WTC11 (cell line): ENCODE measurements around the gene TBC1D24. TPM values are rescaled to one million over a fixed set of nuclear protein-coding genes. Genes with fewer than 3 reads are reported as not detected.

Source experiments
- ATF1 ChIP-seq: sonication (generic); formaldehyde crosslinking; IDR thresholded peaks from 2 replicates; pipeline ENCODE4 v1.8.1; 2023; ENCODE audit warnings: mild to moderate bottlenecking, moderate library complexity, missing genetic modification reagents
- CREB1 ChIP-seq: sonication (generic); formaldehyde crosslinking; IDR thresholded peaks from 2 replicates; pipeline ENCODE4 v1.8.0; 2023; ENCODE audit warnings: mild to moderate bottlenecking, missing genetic modification reagents
- CTCF ChIP-seq: fragments of 200-600 bp; IDR thresholded peaks from 2 replicates; pipeline ENCODE4 v1.8.0; 2022; ENCODE audit warnings: antibody characterized with exemption
- ESRRA ChIP-seq: sonication (generic); formaldehyde crosslinking; IDR thresholded peaks from 2 replicates; pipeline ENCODE4 v1.8.1; 2022; ENCODE audit warnings: mild to moderate bottlenecking, missing genetic modification reagents, borderline replicate concordance
- FOXP1 ChIP-seq: sonication (generic); formaldehyde crosslinking; IDR thresholded peaks from 2 replicates; pipeline ENCODE4 v1.8.0; 2022; ENCODE audit warnings: missing genetic modification reagents, mild to moderate bottlenecking, moderate library complexity, borderline replicate concordance
- FOXP4 ChIP-seq: sonication (generic); formaldehyde crosslinking; IDR thresholded peaks from 2 replicates; pipeline ENCODE4 v1.8.0; 2022; ENCODE audit warnings: mild to moderate bottlenecking, missing genetic modification reagents
- GTF2I ChIP-seq: fragments of 250-450 bp; sonication (Bioruptor Pico); conservative IDR thresholded peaks from 2 replicates; pipeline ENCODE4 v1.4.0; 2021; ENCODE audit warnings: mild to moderate bottlenecking
- IRF1 ChIP-seq: sonication (generic); formaldehyde crosslinking; IDR thresholded peaks from 2 replicates; pipeline ENCODE4 v1.8.0; 2023; ENCODE audit warnings: missing genetic modification reagents
- MXD4 ChIP-seq: fragments of 250-450 bp; sonication (Bioruptor Pico); IDR thresholded peaks from 2 replicates; pipeline ENCODE4 v1.8.0; 2021; ENCODE audit warnings: mild to moderate bottlenecking, moderate library complexity, borderline replicate concordance
- NR3C1 ChIP-seq: sonication (generic); formaldehyde crosslinking; conservative IDR thresholded peaks from 2 replicates; pipeline ENCODE4 v1.8.1; 2023; ENCODE audit warnings: low read depth, mild to moderate bottlenecking, missing genetic modification reagents
- PREB ChIP-seq: sonication (generic); formaldehyde crosslinking; IDR thresholded peaks from 2 replicates; pipeline ENCODE4 v1.8.1; 2022; ENCODE audit warnings: mild to moderate bottlenecking, missing genetic modification reagents, moderate library complexity, borderline replicate concordance
- RELA ChIP-seq: sonication (generic); formaldehyde crosslinking; IDR thresholded peaks from 2 replicates; pipeline ENCODE4 v1.8.1; 2022; ENCODE audit warnings: missing genetic modification reagents, mild to moderate bottlenecking, borderline replicate concordance
- SOX15 ChIP-seq: fragments of 250-450 bp; sonication (Bioruptor Pico); IDR thresholded peaks from 2 replicates; pipeline ENCODE4 v1.9.0; 2021; ENCODE audit warnings: mild to moderate bottlenecking
- TEAD1 ChIP-seq: sonication (generic); formaldehyde crosslinking; IDR thresholded peaks from 2 replicates; pipeline ENCODE4 v1.8.0; 2022; ENCODE audit warnings: mild to moderate bottlenecking, missing genetic modification reagents
- USF1 ChIP-seq: sonication (generic); formaldehyde crosslinking; IDR thresholded peaks from 2 replicates; pipeline ENCODE4 v1.8.0; 2022; ENCODE audit warnings: mild to moderate bottlenecking, missing genetic modification reagents
- ZBTB43 ChIP-seq: sonication (generic); formaldehyde crosslinking; IDR thresholded peaks from 2 replicates; pipeline ENCODE4 v1.8.1; 2023; ENCODE audit warnings: mild to moderate bottlenecking, missing genetic modification reagents
- ZNF281 ChIP-seq: sonication (generic); formaldehyde crosslinking; IDR thresholded peaks from 2 replicates; pipeline ENCODE4 v1.8.0; 2023; ENCODE audit warnings: mild to moderate bottlenecking, missing genetic modification reagents
- ZNF425 ChIP-seq: fragments of 250-450 bp; sonication (Bioruptor Pico); conservative IDR thresholded peaks from 2 replicates; pipeline ENCODE4 v1.9.0; 2021; ENCODE audit warnings: mild to moderate bottlenecking
- ZNF532 ChIP-seq: fragments of 250-450 bp; sonication (Bioruptor Pico); IDR thresholded peaks from 2 replicates; pipeline ENCODE4 v1.9.0; 2021; ENCODE audit warnings: mild to moderate bottlenecking, borderline replicate concordance
- total RNA-seq: library from RNA; stranded (reverse); gene quantifications from 3 replicates; pipeline ENCODE4 v1.2.3, GENCODE V29; 2021

The TBC1D24 gene
- total RNA-seq, 1 experiment from 2014 or later = 21.0 TPM

GRCh38 chr16:2531696-2532493, 57.0 kb downstream of the TBC1D24 start (continued):
- TF ChIP-seq ZBTB43 (CRISPR knock-in tag) (peak; percentile 91; the same call in 1 of the 2 replicates), ATF1 (CRISPR knock-in tag) (0 out of 2 replicates have a peak, but pooled peaks have one; percentile 48), ZNF532 (CRISPR knock-in tag) (no peak), SOX15 (CRISPR knock-in tag) (no peak), FOXP4 (CRISPR knock-in tag) (peak; percentile 82), ZNF425 (CRISPR knock-in tag) (no peak), CTCF (no peak), NR3C1 (CRISPR knock-in tag) (no peak), GTF2I (CRISPR knock-in tag) (no peak), TEAD1 (CRISPR knock-in tag) (peak; percentile 90), IRF1 (CRISPR knock-in tag) (peak; percentile 89), PREB (CRISPR knock-in tag) (no peak), USF1 (CRISPR knock-in tag) (peak; percentile 81; the same call in 1 of the 2 replicates), FOXP1 (CRISPR knock-in tag) (peak; percentile 97), RELA (CRISPR knock-in tag) (peak; percentile 84; the same call in 1 of the 2 replicates), MXD4 (no peak), ESRRA (CRISPR knock-in tag) (peak; percentile 81; the same call in 1 of the 2 replicates), CREB1 (CRISPR knock-in tag) (peak; percentile 77; the same call in 1 of the 2 replicates), ZNF281 (CRISPR knock-in tag) (peak; percentile 46; the same call in 1 of the 2 replicates)
